T-helper 2 cell treated with Interferon-gamma antibody and Interleukin-4, amounts not matched to agents 5 μg/mL and 100 μg/mL, for 36 hours (primary cell): ENCODE measurements around the gene ZG16B.

Experiments used
- DNase-seq: peaks from one replicate; pipeline ENCODE4 v3.0.0; 2021; ENCODE audit warnings: low spot score
- H3K27ac Mint-ChIP-seq: one replicate; pipeline ENCODE4 v1.8.0; 2021; ENCODE audit warnings: mild to moderate bottlenecking, mixed read lengths
- H3K27me3 Mint-ChIP-seq: one replicate; pipeline ENCODE4 v1.8.0; 2021; ENCODE audit warnings: low read depth, mixed read lengths
- H3K36me3 Mint-ChIP-seq: one replicate; pipeline ENCODE4 v1.8.0; 2021; ENCODE audit warnings: low read depth, mixed read lengths
- H3K4me1 Mint-ChIP-seq: one replicate; pipeline ENCODE4 v1.8.0; 2021; ENCODE audit warnings: low read depth, mixed read lengths
- H3K4me3 Mint-ChIP-seq: one replicate; pipeline ENCODE4 v1.8.0; 2022; ENCODE audit warnings: mild to moderate bottlenecking, moderate library complexity, mixed read lengths
- H3K9me3 Mint-ChIP-seq: one replicate; pipeline ENCODE4 v1.8.0; 2021; ENCODE audit warnings: mixed read lengths

Gene ZG16B

GRCh38 chr16:2839650-2840450 lies 9.7 kb downstream of the ZG16B start:
- Mint-ChIP-seq H3K27ac (peak overlapping the region; percentile 24), H3K9me3 (no peaks in the 10 kb centered on the region), H3K4me1 (peaks cover 10% of the 10 kb centered on the region), H3K4me3 (no peak overlapping the region), H3K36me3 (no peaks in the 10 kb centered on the region), H3K27me3 (no peaks in the 10 kb centered on the region)
- DNase-seq: no peak

- DNase-seq: no peak
- H3K9me3 Mint-ChIP-seq: no peaks in the 10 kb centered on the region
- H3K4me1 Mint-ChIP-seq: peaks cover 13% of the 10 kb centered on the region
- H3K27me3 Mint-ChIP-seq: no peaks in the 10 kb centered on the region
- no peak overlapping the region for H3K27ac Mint-ChIP-seq
- H3K4me3 Mint-ChIP-seq: no peak overlapping the region
- H3K36me3 Mint-ChIP-seq: no peaks in the 10 kb centered on the region
Observed at GRCh38 chr16:2840914-2841313, 10.8 kb downstream of the ZG16B start.

- DNase-seq: no peak
- Mint-ChIP-seq H3K36me3 (no peaks in the 10 kb centered on the region), H3K4me3 (peak overlapping the region; percentile 60), H3K27ac (peak overlapping the region; percentile 78), H3K9me3 (no peaks in the 10 kb centered on the region), H3K4me1 (peaks cover 13% of the 10 kb centered on the region), H3K27me3 (no peaks in the 10 kb centered on the region)
Observed at GRCh38 chr16:2841606-2842339, 11.7 kb downstream of the ZG16B start.

GRCh38 chr16:2842340-2843000 lies 12.4 kb downstream of the ZG16B start:
- H3K27ac Mint-ChIP-seq: peak overlapping the region; percentile 78
- no peaks in the 10 kb centered on the region for H3K36me3 Mint-ChIP-seq
- no peaks in the 10 kb centered on the region for H3K9me3 Mint-ChIP-seq
- H3K27me3 Mint-ChIP-seq: no peaks in the 10 kb centered on the region
- H3K4me1 Mint-ChIP-seq: peaks cover 13% of the 10 kb centered on the region
- DNase-seq: peak; percentile 66
- H3K4me3 Mint-ChIP-seq: peak overlapping the region; percentile 60

DNA sequence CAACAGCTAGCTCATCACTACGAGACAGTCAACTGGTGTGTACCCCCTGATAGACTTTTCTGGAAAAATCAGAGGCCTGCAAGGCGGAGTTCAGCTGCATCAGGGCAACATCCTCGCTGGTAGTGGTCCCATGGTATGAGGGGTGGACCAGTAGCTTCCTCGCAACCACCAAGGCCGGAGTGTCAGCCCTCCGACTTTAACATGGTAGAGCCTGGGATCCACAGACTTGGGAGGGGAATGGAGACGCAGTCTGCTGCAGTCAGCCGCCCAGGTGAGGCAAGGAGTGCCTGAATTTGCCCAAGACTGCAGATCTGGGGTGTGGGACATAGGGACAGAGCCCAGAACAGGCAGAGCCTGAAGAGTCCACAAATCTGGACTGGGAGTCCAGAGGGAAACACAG lies 13.4 kb downstream of the ZG16B start:
- Mint-ChIP-seq H3K4me1 (peaks cover 13% of the 10 kb centered on the region), H3K27me3 (no peaks in the 10 kb centered on the region), H3K36me3 (no peaks in the 10 kb centered on the region), H3K9me3 (no peaks in the 10 kb centered on the region), H3K27ac (no peak overlapping the region), H3K4me3 (no peak overlapping the region)
- DNase-seq: no peak

DNA sequence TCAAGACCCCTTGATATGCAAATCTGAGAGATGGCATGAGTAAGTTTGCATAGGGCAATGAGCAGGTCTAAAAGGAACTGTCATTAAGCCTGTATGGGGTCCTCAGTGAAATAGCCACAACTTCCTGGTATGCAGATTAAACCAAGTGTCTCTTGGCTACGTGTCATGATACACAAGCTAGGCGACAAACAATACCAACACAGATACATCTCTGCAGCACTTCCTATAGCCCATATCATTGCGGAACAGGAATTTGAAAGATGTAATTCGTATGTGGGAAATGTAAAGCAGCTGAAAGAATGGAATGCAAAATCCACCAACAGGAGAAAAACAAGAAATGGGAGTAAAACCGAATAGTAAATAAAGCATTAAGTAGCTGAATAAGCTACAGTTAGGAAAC lies 15.0 kb downstream of the ZG16B start:
- H3K27ac Mint-ChIP-seq: no peak overlapping the region

GRCh38 chr16:2846511-2847310 lies 16.6 kb downstream of the ZG16B start:
- peaks cover 14% of the 10 kb centered on the region for H3K4me1 Mint-ChIP-seq
- H3K27me3 Mint-ChIP-seq: peaks cover 10% of the 10 kb centered on the region
- DNase-seq: no peak
- H3K36me3 Mint-ChIP-seq: no peaks in the 10 kb centered on the region
- no peak overlapping the region for H3K4me3 Mint-ChIP-seq
- no peaks in the 10 kb centered on the region for H3K9me3 Mint-ChIP-seq
- H3K27ac Mint-ChIP-seq: no peak overlapping the region

More for the DNA sequence above, 15.0 kb downstream of the ZG16B start:
- Mint-ChIP-seq H3K9me3 (no peaks in the 10 kb centered on the region), H3K27me3 (peaks cover 10% of the 10 kb centered on the region), H3K4me3 (no peak overlapping the region), H3K4me1 (peaks cover 15% of the 10 kb centered on the region), H3K36me3 (no peaks in the 10 kb centered on the region)
- no peak for DNase-seq

- Mint-ChIP-seq H3K4me3 (no peak overlapping the region), H3K27me3 (peaks cover 10% of the 10 kb centered on the region), H3K36me3 (no peaks in the 10 kb centered on the region), H3K4me1 (peaks cover 6% of the 10 kb centered on the region), H3K27ac (no peak overlapping the region), H3K9me3 (peaks cover 3% of the 10 kb centered on the region)
- no peak for DNase-seq
Observed at GRCh38 chr16:2848933-2849725, 19.0 kb downstream of the ZG16B start.

DNA sequence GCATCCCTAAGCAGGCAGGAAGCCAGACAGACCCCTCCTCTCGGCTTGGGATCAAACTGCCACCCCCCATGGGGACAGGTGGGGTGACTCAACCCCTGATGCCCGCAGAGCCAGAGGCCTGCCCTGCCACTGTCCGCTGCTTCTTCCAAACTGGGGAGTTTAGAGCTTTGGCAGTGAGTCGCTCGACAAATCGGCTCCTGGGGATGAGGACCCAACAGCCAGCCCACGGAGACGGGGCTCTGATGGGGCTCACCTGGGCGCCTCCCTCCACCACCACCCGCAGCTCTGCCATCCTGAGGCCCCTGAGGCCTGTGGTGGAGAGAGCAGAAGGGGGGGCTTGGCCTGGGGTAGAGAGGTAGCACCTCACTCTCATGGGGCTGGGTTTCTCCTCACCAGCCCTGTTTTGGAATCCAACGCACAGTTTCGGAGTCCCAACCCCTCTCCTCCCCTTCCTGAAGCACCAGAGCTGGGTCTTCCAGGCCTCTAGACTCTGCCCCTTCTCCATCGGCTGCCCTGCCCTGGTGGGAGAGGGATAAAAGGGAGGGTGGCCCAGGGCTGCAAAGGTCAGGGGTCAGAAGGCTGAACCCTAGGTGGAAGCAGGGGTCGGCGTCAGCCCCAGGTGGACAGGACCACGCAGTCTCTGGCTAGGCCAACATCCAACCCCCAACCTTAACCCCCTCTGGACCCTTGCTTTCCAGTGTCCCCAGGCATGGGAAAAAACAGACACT lies 22.1 kb downstream of the ZG16B start:
- Mint-ChIP-seq H3K4me3 (no peak overlapping the region), H3K27ac (no peak overlapping the region), H3K27me3 (peaks cover 14% of the 10 kb centered on the region), H3K9me3 (peaks cover 10% of the 10 kb centered on the region), H3K4me1 (peaks cover 2% of the 10 kb centered on the region), H3K36me3 (peaks cover 4% of the 10 kb centered on the region)
- DNase-seq: no peak

- H3K27me3 Mint-ChIP-seq: peaks cover 17% of the 10 kb centered on the region
- peaks cover 5% of the 10 kb centered on the region for H3K4me1 Mint-ChIP-seq
- H3K36me3 Mint-ChIP-seq: peaks cover 4% of the 10 kb centered on the region
- peaks cover 10% of the 10 kb centered on the region for H3K9me3 Mint-ChIP-seq
- no peak overlapping the region for H3K4me3 Mint-ChIP-seq
- no peak overlapping the region for H3K27ac Mint-ChIP-seq
- no peak for DNase-seq
Observed at GRCh38 chr16:2852731-2853507, 22.8 kb downstream of the ZG16B start.

DNA sequence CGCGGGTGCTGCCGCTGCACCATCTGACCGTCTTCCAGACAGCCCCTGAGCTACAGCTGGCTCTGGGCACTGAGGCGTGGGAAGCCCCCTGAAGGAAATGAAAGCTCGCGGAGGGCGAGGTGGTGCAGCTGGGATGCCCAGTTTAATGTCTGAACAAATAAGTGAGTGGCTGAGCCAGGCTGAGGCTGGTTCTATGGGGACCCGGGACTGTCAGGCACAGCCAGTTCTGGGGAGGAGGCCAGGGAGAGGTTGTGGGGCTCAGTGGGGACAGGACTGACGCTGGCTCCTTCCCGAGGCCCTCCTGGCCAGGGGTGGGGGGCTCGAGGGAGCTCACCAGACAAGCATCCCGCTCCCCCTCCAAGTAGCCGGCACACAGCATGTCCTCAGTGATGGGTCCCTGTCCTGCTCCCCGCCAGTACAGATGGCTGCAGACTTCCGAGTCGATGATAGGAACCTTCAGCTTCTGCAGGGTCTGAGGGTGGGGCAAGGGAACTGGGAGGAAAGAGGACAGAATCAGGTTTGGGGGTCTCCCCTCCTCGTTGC lies 23.5 kb downstream of the ZG16B start:
- no peak overlapping the region for H3K4me3 Mint-ChIP-seq

More for the DNA sequence above, 23.5 kb downstream of the ZG16B start:
- peaks cover 4% of the 10 kb centered on the region for H3K36me3 Mint-ChIP-seq
- peaks cover 5% of the 10 kb centered on the region for H3K4me1 Mint-ChIP-seq
- H3K27me3 Mint-ChIP-seq: peaks cover 17% of the 10 kb centered on the region
- no peak for DNase-seq
- peaks cover 10% of the 10 kb centered on the region for H3K9me3 Mint-ChIP-seq
- no peak overlapping the region for H3K27ac Mint-ChIP-seq
